ENCODE data around the gene GPSM3. TPM values are rescaled to one million over a fixed set of nuclear protein-coding genes. Genes with fewer than 3 reads are reported as not detected.
A peak's percentile ranks its signal among the peaks of the same experiment; 100 is the strongest.
"Not testable (repeated sequence)": the region's sequence is repeated elsewhere in the genome, so short reads cannot be mapped to it uniquely, and the experiment has no call there.

The GPSM3 gene
- total and polyA plus RNA-seq, 2 experiments from 2014 or later = 4.7 to 5.9 TPM

DNA sequence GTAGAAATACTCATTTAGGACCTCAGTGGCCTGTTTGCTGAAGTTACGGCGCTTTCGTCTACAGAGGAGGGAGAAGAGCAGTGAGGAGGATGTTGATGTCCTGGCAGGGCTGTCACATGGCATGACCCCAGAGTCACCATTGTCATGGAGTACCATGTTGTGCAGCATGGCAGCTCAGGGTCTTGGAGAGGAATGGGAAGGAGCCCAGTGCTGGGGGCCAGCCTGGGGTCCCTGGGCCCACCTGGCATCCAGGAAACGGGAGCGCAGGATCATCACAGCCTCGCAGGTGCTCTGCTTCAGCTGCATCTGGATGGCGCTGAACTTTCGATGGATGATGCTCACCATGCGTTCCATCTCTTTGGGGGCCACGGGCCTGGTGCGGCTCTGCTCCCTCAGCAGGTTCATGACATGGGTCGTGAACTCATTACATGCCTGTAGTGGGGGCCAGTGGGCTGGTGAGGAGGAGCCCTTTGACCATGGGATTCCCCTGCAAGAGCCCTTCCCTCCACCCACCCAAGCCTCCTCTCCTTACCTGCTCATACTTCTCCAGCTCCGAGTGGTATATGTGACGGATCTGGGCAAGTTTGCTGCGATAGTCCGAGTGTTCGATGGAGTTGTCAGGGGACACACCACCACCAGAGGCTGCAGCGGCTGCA, 4.6 kb downstream of the GPSM3 start:
- peak overlapping the region; percentile 95; the same call in 1 of the 2 replicates for H3K27ac Mint-ChIP-seq
- not testable (repeated sequence) for H3K36me3 ChIP-seq (ENCODE audit: insufficient read depth); H2AFZ ChIP-seq; H3K4me3 ChIP-seq; H3K4me2 ChIP-seq; H3K9me3 Mint-ChIP-seq; ATAC-seq; H3K27ac ChIP-seq (ENCODE audit: low read depth); H3K9me2 ChIP-seq (ENCODE audit: insufficient read depth); DNase-seq (ENCODE audit: low spot score); H4K20me1 ChIP-seq (replicated peaks; ENCODE audit: insufficient read depth); H3K27me3 ChIP-seq (ENCODE audit: insufficient read depth)
- Histone ChIP-seq H3K79me2 (replicated peaks; ENCODE audit: insufficient read depth) (peaks cover 12% of the 10 kb centered on the region), H3F3A (replicated peaks; ENCODE audit: low read depth) (peaks cover 17% of the 10 kb centered on the region), H3K4me1 (ENCODE audit: insufficient read depth) (peaks cover 34% of the 10 kb centered on the region)
- H3K4me3 Mint-ChIP-seq = peak overlapping the region; percentile 89
- H3K36me3 Mint-ChIP-seq (ENCODE audit: low read depth) = peaks cover 42% of the 10 kb centered on the region
- H3K4me1 Mint-ChIP-seq = peaks cover 47% of the 10 kb centered on the region
- peaks cover 26% of the 10 kb centered on the region for H3K27me3 Mint-ChIP-seq (ENCODE audit: insufficient read depth, low read depth, poor library complexity)

DNA sequence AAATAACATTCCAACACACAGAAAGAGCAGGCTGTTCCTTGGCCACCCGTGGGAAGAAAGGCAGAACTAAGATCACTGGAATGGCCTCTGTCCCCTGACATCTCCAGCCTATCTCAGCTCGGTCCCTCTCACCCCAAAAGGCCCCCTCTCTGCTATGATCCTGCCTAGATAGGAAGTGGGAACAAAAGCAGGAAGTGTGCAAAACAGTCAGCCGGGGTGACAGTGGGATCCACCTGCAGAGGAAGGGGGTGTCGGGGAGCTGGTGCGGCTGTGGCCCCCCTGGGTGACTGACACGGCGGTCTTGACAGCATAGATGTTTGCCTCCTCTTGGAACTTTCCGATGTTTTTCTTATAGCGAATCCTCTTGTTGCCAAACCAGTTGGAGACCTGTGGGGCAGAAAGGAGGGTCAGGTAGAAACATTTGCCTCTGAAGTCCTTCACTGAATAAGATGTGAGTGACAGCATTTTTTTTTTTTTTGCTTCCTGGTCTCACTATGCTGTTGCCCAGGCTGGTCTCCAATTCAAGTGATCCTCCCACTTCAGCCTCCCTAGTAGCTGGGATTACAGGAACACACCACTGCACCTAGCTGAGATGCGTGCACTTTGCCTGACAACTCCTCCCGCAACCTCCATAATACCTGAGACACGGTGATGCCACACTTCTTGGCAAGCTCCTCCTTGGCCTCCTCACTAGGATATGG, 5.3 kb downstream of the GPSM3 start:
- ATAC-seq (no peak), DNase-seq (ENCODE audit: low spot score) (no peak)
- Histone ChIP-seq H3F3A (replicated peaks; ENCODE audit: low read depth) (peaks cover 17% of the 10 kb centered on the region), H3K4me1 (ENCODE audit: insufficient read depth) (peaks cover 27% of the 10 kb centered on the region), H2AFZ (no peak overlapping the region), H3K4me3 (no peak overlapping the region), H4K20me1 (replicated peaks; ENCODE audit: insufficient read depth) (no peaks in the 10 kb centered on the region), H3K79me2 (replicated peaks; ENCODE audit: insufficient read depth) (peaks cover 12% of the 10 kb centered on the region), H3K36me3 (ENCODE audit: insufficient read depth) (peaks cover 3% of the 10 kb centered on the region; the same call in 1 of the 2 replicates), H3K27ac (ENCODE audit: low read depth) (no peak overlapping the region), H3K4me2 (no peak overlapping the region), H3K27me3 (ENCODE audit: insufficient read depth) (no peaks in the 10 kb centered on the region), H3K9me2 (ENCODE audit: insufficient read depth) (no peaks in the 10 kb centered on the region)
- Mint-ChIP-seq H3K9me3 (no peaks in the 10 kb centered on the region; the same call in 2 of the 3 replicates), H3K27ac (0 out of 2 replicates have a peak overlapping the region, but pooled peaks have one; percentile 11), H3K36me3 (ENCODE audit: low read depth) (peaks cover 48% of the 10 kb centered on the region), H3K4me3 (peak overlapping the region; percentile 43; the same call in 1 of the 3 replicates), H3K4me1 (peaks cover 44% of the 10 kb centered on the region), H3K27me3 (ENCODE audit: insufficient read depth, low read depth, poor library complexity) (peaks cover 28% of the 10 kb centered on the region)
- TF ChIP-seq, protein P1, sequence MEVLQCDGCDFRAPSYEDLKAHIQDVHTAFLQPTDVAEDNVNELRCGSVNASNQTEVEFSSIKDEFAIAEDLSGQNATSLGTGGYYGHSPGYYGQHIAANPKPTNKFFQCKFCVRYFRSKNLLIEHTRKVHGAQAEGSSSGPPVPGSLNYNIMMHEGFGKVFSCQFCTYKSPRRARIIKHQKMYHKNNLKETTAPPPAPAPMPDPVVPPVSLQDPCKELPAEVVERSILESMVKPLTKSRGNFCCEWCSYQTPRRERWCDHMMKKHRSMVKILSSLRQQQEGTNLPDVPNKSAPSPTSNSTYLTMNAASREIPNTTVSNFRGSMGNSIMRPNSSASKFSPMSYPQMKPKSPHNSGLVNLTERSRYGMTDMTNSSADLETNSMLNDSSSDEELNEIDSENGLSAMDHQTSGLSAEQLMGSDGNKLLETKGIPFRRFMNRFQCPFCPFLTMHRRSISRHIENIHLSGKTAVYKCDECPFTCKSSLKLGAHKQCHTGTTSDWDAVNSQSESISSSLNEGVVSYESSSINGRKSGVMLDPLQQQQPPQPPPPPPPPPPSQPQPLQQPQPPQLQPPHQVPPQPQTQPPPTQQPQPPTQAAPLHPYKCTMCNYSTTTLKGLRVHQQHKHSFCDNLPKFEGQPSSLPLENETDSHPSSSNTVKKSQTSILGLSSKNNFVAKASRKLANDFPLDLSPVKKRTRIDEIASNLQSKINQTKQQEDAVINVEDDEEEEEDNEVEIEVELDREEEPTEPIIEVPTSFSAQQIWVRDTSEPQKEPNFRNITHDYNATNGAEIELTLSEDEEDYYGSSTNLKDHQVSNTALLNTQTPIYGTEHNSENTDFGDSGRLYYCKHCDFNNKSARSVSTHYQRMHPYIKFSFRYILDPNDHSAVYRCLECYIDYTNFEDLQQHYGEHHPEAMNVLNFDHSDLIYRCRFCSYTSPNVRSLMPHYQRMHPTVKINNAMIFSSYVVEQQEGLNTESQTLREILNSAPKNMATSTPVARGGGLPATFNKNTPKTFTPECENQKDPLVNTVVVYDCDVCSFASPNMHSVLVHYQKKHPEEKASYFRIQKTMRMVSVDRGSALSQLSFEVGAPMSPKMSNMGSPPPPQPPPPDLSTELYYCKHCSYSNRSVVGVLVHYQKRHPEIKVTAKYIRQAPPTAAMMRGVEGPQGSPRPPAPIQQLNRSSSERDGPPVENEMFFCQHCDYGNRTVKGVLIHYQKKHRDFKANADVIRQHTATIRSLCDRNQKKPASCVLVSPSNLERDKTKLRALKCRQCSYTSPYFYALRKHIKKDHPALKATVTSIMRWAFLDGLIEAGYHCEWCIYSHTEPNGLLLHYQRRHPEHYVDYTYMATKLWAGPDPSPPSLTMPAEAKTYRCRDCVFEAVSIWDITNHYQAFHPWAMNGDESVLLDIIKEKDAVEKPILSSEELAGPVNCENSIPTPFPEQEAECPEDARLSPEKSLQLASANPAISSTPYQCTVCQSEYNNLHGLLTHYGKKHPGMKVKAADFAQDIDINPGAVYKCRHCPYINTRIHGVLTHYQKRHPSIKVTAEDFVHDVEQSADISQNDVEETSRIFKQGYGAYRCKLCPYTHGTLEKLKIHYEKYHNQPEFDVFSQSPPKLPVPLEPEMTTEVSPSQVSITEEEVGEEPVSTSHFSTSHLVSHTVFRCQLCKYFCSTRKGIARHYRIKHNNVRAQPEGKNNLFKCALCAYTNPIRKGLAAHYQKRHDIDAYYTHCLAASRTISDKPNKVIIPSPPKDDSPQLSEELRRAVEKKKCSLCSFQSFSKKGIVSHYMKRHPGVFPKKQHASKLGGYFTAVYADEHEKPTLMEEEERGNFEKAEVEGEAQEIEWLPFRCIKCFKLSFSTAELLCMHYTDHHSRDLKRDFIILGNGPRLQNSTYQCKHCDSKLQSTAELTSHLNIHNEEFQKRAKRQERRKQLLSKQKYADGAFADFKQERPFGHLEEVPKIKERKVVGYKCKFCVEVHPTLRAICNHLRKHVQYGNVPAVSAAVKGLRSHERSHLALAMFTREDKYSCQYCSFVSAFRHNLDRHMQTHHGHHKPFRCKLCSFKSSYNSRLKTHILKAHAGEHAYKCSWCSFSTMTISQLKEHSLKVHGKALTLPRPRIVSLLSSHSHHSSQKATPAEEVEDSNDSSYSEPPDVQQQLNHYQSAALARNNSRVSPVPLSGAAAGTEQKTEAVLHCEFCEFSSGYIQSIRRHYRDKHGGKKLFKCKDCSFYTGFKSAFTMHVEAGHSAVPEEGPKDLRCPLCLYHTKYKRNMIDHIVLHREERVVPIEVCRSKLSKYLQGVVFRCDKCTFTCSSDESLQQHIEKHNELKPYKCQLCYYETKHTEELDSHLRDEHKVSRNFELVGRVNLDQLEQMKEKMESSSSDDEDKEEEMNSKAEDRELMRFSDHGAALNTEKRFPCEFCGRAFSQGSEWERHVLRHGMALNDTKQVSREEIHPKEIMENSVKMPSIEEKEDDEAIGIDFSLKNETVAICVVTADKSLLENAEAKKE (CRISPR knock-in tag; IDR thresholded peaks at IDR 0.05) = no peak
- TF ChIP-seq JUNB (IDR thresholded peaks at IDR 0.05; ENCODE audit: unreplicated experiment) (no peak), STAT1 (IDR thresholded peaks at IDR 0.05; ENCODE audit: unreplicated experiment) (no peak), POLR2AphosphoS5 (IDR thresholded peaks at IDR 0.05; ENCODE audit: low read depth) (no peak), ZNF331 (CRISPR knock-in tag; IDR thresholded peaks at IDR 0.05; ENCODE audit: low read depth) (no peak), EZH2 (IDR thresholded peaks at IDR 0.05; ENCODE audit: low read depth, unreplicated experiment) (no peak)
- TF ChIP-seq, protein P2, sequence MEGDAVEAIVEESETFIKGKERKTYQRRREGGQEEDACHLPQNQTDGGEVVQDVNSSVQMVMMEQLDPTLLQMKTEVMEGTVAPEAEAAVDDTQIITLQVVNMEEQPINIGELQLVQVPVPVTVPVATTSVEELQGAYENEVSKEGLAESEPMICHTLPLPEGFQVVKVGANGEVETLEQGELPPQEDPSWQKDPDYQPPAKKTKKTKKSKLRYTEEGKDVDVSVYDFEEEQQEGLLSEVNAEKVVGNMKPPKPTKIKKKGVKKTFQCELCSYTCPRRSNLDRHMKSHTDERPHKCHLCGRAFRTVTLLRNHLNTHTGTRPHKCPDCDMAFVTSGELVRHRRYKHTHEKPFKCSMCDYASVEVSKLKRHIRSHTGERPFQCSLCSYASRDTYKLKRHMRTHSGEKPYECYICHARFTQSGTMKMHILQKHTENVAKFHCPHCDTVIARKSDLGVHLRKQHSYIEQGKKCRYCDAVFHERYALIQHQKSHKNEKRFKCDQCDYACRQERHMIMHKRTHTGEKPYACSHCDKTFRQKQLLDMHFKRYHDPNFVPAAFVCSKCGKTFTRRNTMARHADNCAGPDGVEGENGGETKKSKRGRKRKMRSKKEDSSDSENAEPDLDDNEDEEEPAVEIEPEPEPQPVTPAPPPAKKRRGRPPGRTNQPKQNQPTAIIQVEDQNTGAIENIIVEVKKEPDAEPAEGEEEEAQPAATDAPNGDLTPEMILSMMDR (conservative IDR thresholded peaks at IDR 0.05; ENCODE audit: low read depth in 2 of 2) = no peak
- TF ChIP-seq, protein P3, sequence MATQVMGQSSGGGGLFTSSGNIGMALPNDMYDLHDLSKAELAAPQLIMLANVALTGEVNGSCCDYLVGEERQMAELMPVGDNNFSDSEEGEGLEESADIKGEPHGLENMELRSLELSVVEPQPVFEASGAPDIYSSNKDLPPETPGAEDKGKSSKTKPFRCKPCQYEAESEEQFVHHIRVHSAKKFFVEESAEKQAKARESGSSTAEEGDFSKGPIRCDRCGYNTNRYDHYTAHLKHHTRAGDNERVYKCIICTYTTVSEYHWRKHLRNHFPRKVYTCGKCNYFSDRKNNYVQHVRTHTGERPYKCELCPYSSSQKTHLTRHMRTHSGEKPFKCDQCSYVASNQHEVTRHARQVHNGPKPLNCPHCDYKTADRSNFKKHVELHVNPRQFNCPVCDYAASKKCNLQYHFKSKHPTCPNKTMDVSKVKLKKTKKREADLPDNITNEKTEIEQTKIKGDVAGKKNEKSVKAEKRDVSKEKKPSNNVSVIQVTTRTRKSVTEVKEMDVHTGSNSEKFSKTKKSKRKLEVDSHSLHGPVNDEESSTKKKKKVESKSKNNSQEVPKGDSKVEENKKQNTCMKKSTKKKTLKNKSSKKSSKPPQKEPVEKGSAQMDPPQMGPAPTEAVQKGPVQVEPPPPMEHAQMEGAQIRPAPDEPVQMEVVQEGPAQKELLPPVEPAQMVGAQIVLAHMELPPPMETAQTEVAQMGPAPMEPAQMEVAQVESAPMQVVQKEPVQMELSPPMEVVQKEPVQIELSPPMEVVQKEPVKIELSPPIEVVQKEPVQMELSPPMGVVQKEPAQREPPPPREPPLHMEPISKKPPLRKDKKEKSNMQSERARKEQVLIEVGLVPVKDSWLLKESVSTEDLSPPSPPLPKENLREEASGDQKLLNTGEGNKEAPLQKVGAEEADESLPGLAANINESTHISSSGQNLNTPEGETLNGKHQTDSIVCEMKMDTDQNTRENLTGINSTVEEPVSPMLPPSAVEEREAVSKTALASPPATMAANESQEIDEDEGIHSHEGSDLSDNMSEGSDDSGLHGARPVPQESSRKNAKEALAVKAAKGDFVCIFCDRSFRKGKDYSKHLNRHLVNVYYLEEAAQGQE (IDR thresholded peaks at IDR 0.05; ENCODE audit: unreplicated experiment) = no peak
